Brain microvascular endothelial cell (primary cell): ENCODE results near the gene CACNG5.

Experiments used
- DNase-seq: peaks from one replicate; pipeline ENCODE4 v3.0.0-alpha.2; 2020
- H3K27ac ChIP-seq: fragments of 250-450 bp; sonication (Bioruptor Pico); 2 replicates; pipeline ENCODE4 v1.5.1; 2020; ENCODE audit warnings: mild to moderate bottlenecking, moderate library complexity
- H3K27me3 ChIP-seq: fragments of 250-450 bp; sonication (Bioruptor Pico); replicated peaks from 2 replicates; pipeline ENCODE4 v1.5.1; 2020; ENCODE audit warnings: mild to moderate bottlenecking
- H3K36me3 ChIP-seq: fragments of 250-450 bp; sonication (Bioruptor Pico); replicated peaks from 2 replicates; pipeline ENCODE4 v1.5.1; 2020; ENCODE audit warnings: mild to moderate bottlenecking
- H3K4me3 ChIP-seq: 2 replicates; pipeline ENCODE4 v1.5.1; 2011; ENCODE audit warnings: low read depth, mild to moderate bottlenecking, control low read depth, low read length, moderate library complexity
- in situ Hi-C: cut with HindIII; loops from 2 replicates; pipeline ENCODE4 v1.10.0; 2017; ENCODE audit warnings: low sequenced_read_pairs, low pct_ligation_motif_present
- TF ChIP-seq, protein P1 (sequence below): IDR thresholded peaks from 2 replicates; pipeline ENCODE4 v1.5.1; 2011; ENCODE audit warnings: low read depth, mild to moderate bottlenecking, moderate library complexity, low read length, control low read depth, inconsistent platforms; ENCODE audit errors: missing control alignments

Gene CACNG5

DNA sequence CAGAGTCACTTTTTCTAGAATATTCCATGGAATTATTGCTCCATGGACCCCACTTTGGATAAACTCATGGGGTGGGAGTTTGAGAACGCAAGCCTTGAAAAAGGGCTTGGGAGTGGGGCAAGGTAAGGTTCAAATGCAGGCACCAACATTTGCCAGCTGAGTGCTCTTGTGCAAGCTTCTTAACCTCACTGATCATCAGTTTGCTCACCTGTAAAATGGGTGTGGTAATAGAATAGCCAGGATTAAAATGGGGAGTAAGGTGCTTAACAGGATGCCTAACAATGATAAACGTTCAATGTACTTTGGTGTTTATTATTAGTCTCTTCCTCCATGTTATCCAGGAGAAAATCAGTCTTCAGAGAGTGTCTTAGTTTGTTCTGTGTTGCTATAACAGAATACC, 39.0 kb downstream of the CACNG5 start:
- in situ Hi-C loops: no loop called here
- TF ChIP-seq, protein P1, sequence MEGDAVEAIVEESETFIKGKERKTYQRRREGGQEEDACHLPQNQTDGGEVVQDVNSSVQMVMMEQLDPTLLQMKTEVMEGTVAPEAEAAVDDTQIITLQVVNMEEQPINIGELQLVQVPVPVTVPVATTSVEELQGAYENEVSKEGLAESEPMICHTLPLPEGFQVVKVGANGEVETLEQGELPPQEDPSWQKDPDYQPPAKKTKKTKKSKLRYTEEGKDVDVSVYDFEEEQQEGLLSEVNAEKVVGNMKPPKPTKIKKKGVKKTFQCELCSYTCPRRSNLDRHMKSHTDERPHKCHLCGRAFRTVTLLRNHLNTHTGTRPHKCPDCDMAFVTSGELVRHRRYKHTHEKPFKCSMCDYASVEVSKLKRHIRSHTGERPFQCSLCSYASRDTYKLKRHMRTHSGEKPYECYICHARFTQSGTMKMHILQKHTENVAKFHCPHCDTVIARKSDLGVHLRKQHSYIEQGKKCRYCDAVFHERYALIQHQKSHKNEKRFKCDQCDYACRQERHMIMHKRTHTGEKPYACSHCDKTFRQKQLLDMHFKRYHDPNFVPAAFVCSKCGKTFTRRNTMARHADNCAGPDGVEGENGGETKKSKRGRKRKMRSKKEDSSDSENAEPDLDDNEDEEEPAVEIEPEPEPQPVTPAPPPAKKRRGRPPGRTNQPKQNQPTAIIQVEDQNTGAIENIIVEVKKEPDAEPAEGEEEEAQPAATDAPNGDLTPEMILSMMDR: no peak

DNA sequence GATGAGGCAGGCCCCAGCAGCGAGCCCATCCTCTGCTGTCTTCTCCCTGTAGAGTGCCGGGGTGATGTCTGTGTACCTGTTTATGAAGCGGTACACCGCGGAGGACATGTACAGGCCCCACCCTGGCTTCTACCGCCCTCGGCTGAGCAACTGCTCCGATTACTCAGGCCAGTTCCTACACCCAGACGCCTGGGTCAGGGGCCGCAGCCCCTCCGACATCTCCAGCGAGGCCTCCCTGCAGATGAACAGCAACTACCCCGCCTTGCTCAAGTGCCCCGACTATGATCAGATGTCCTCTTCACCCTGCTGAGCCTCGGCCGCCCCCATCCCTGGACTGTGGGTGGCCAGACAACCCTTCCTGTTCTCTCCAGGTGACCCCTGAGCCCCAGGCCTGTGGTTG, 50.0 kb downstream of the CACNG5 start:
- no peak overlapping the region for H3K27ac ChIP-seq
- no peaks in the 10 kb centered on the region for H3K36me3 ChIP-seq
- no peak overlapping the region for H3K4me3 ChIP-seq
- no peaks in the 10 kb centered on the region for H3K27me3 ChIP-seq
- in situ Hi-C loops: no loop called here
- TF ChIP-seq, protein P1: no peak
- DNase-seq: no peak

More for the DNA sequence above, 39.0 kb downstream of the CACNG5 start:
- H3K27me3 ChIP-seq: no peaks in the 10 kb centered on the region
- no peak overlapping the region for H3K27ac ChIP-seq
- H3K36me3 ChIP-seq: no peaks in the 10 kb centered on the region
- H3K4me3 ChIP-seq: no peak overlapping the region
- DNase-seq: no peak

DNA sequence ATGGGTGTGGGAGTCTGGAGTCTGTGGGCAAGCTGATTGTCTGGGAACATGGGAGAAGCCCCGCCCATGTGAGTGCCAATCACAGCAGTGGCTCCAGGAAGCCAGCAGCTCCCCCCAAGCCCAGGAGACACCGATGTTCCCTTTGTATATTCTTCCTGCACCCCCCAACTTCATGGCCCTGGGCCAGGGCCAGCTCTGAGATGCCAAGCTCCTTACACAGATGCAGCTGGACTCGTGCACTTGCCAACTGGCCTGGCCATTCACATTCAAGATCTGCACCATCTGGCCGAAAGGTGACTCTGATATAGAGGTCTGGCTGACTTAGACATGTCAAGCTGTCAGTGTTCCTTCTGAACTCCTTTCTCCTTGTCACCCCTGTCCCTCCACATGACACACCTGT, 50.5 kb downstream of the CACNG5 start:
- no peaks in the 10 kb centered on the region for H3K36me3 ChIP-seq
- in situ Hi-C loops: no loop called here
- TF ChIP-seq, protein P1: no peak
- DNase-seq: no peak
- no peaks in the 10 kb centered on the region for H3K27me3 ChIP-seq
- H3K27ac ChIP-seq: no peak overlapping the region
- H3K4me3 ChIP-seq: no peak overlapping the region

DNA sequence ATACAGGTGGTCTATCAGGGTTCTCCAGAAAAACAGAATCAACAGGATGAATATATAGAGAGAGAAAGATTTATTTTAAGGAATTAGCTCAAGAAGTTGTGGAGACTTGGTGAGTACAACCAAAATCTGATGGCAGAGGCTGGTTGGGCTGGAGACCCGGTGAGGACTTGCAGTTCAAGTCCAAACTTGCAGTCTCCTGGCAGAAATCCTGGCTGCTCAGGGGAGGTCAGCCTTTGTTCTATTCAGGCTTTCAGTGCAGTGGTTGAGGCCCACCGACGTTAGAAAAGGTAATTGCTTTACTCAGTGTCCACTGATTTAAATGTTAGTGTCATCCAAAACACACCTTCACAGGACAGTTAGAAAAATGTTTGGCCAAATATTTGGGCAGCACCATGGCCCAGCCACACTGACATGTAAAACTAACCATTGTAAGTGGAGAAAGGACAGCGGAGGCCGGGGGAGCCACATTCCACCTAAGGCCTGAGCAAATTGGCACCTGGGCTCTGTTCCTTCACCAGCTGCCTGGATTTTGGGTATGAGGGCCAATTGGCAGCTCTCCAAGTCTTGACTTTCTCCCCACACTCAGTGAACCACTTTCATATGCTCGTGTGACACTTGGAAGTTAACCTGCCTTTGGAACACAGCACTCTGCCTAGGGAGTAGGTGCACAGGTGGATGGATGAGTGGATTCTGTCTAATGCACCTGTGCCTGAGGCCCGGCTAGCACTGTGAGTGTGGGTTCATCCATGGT, 54.7 kb downstream of the CACNG5 start:
- Histone ChIP-seq H3K27ac (no peak overlapping the region), H3K27me3 (peaks cover 2% of the 10 kb centered on the region), H3K36me3 (no peaks in the 10 kb centered on the region), H3K4me3 (no peak overlapping the region)
- no peak for DNase-seq
- in situ Hi-C loops: no loop called here
- TF ChIP-seq, protein P1: no peak

DNA sequence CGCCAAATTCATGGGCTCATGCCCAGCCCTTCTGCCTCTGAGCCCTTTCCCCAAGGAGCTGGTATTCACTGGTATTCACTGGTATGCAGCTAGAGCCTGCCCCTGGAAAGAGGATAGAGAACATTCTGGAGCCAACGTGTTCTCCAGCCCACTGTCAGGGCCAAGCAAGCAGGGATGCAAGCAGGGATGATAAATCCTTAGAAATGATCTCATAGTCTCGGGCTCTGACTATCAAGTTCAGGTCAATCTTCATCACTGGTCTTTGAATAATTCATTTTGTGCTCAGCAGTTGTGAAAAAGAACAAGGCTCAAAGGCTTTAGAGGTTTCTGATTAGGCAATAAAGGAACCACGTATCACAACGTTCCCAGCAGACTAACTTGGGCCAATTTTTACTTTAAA, 57.3 kb downstream of the CACNG5 start:
- Histone ChIP-seq H3K27ac (no peak overlapping the region), H3K36me3 (no peaks in the 10 kb centered on the region), H3K27me3 (peaks cover 6% of the 10 kb centered on the region), H3K4me3 (no peak overlapping the region)
- TF ChIP-seq, protein P1: no peak
- DNase-seq: no peak
- in situ Hi-C loops: no loop called here

DNA sequence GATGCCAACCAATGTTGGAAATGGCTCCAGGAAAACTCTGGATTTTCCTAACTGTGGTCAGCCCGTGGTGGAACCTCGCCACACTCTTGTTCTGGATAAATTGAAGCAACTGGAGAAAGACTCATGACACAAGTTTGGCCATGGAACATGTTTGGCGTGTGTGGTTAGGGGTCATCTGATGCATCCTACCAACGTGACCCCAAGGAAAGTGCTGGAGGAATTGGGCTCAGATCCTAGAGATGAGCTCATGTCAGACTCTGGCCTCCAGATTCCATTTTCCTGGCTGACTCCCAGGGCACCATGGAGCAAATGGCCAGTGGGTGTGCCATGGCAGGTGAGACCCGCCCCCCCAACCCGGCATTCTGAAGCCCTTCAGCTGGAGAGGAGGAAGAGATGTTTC, 58.5 kb downstream of the CACNG5 start:
- Histone ChIP-seq H3K27ac (no peak overlapping the region), H3K36me3 (no peaks in the 10 kb centered on the region), H3K4me3 (no peak overlapping the region), H3K27me3 (peaks cover 6% of the 10 kb centered on the region)
- in situ Hi-C loops: no loop called here
- no peak for DNase-seq
- TF ChIP-seq, protein P1: no peak
